Suprapubic skin (tissue), 4 donors: ENCODE measurements around the gene CNN3. TPM values are rescaled to one million over a fixed set of nuclear protein-coding genes. Genes with fewer than 3 reads are reported as not detected.

Source experiments
- DNase-seq, 2 donors: peaks; one replicate each; pipeline ENCODE4 v3.0.0-alpha.2; 2019; ENCODE audit warnings: low spot score in 2 of 2
- H3K27ac ChIP-seq: fragments of 200-600 bp; sonication (generic); one replicate; pipeline ENCODE4 v1.5.1; 2019
- H3K27me3 ChIP-seq: fragments of 200-600 bp; sonication (generic); one replicate; pipeline ENCODE4 v1.5.1; 2019
- H3K36me3 ChIP-seq: fragments of 200-600 bp; sonication (generic); one replicate; pipeline ENCODE4 v1.5.1; 2019
- H3K4me1 ChIP-seq: fragments of 200-600 bp; sonication (generic); one replicate; pipeline ENCODE4 v1.5.1; 2019
- H3K4me3 ChIP-seq: fragments of 200-600 bp; sonication (generic); one replicate; pipeline ENCODE4 v1.5.1; 2019; ENCODE audit warnings: mild to moderate bottlenecking
- H3K9me3 ChIP-seq: fragments of 200-600 bp; sonication (generic); one replicate; pipeline ENCODE4 v1.5.1; 2019
- CTCF ChIP-seq, 2 donors: fragments of 200-600 bp in 1 of 2; fragments of 450-650 bp in 1 of 2; sonication (generic) in 1 of 2; IDR thresholded peaks; one replicate each; pipeline ENCODE4 v1.5.1; 2016 to 2019; ENCODE audit warnings: antibody characterized with exemption in 2 of 2, mild to moderate bottlenecking in 1 of 2, moderate library complexity in 1 of 2
- EP300 ChIP-seq: sonication (generic); formaldehyde crosslinking; IDR thresholded peaks from one replicate; pipeline ENCODE4 v1.6.1; 2017; ENCODE audit warnings: antibody characterized with exemption
- POLR2A ChIP-seq, 2 donors: fragments of 450-650 bp; IDR thresholded peaks; one replicate each; pipeline ENCODE4 v1.6.1; 2017; ENCODE audit warnings: antibody characterized with exemption in 2 of 2, mild to moderate bottlenecking in 2 of 2, moderate library complexity in 2 of 2
- POLR2AphosphoS5 ChIP-seq, 3 donors: sonication (generic); formaldehyde crosslinking; IDR thresholded peaks; one replicate each; pipeline ENCODE4 v1.6.1; 2017; ENCODE audit warnings: antibody characterized with exemption in 3 of 3
- WGBS: methylation state at CpG from one replicate; pipeline ENCODE4 v1.1.5; 2018; 5-methylcytosine and 5-hydroxymethylcytosine counted together
- total RNA-seq, 4 donors: library from RNA; depleted of rRNA; stranded (reverse); fragments of >200 nt; gene quantifications; one replicate each; pipeline ENCODE4 v1.1.0, GENCODE V29; 2016

Gene CNN3
- total RNA-seq, 4 donors from 2014 or later, result 52.3 to 73.7 (median 58.6) TPM

GRCh38 chr1:94888201-94888600 is 38.7 kb downstream of the CNN3 start:
- Histone ChIP-seq H3K36me3 (peaks cover 4% of the 10 kb centered on the region), H3K4me1 (peaks cover 12% of the 10 kb centered on the region), H3K27ac (no peak overlapping the region), H3K27me3 (no peaks in the 10 kb centered on the region), H3K4me3 (no peak overlapping the region), H3K9me3 (no peaks in the 10 kb centered on the region)
- 79% methylated on average over 3 of the region's 3 CpGs for WGBS
- no peak for TF ChIP-seq CTCF (IDR thresholded peaks at IDR 0.05)
- no peak for TF ChIP-seq EP300
- no peak for TF ChIP-seq POLR2AphosphoS5 (IDR thresholded peaks at IDR 0.05)
- no peak for TF ChIP-seq POLR2A (IDR thresholded peaks at IDR 0.05)
- no peak for DNase-seq

- H3K9me3 ChIP-seq, result no peaks in the 10 kb centered on the region
- H3K4me3 ChIP-seq, result no peak overlapping the region
- H3K36me3 ChIP-seq, result peaks cover 2% of the 10 kb centered on the region
- TF ChIP-seq EP300 (no peak), CTCF (IDR thresholded peaks at IDR 0.05) (no peak), POLR2A (IDR thresholded peaks at IDR 0.05) (no peak), POLR2AphosphoS5 (IDR thresholded peaks at IDR 0.05) (no peak)
- no peak overlapping the region for H3K27ac ChIP-seq
- H3K4me1 ChIP-seq, result peaks cover 12% of the 10 kb centered on the region
- DNase-seq, result no peak
- no peaks in the 10 kb centered on the region for H3K27me3 ChIP-seq
- WGBS, result 89% methylated on average over 4 of the region's 4 CpGs
These were observed 39.2 kb downstream of the CNN3 start for GRCh38 chr1:94887603-94888171.

GRCh38 chr1:94887106-94887505 is 39.8 kb downstream of the CNN3 start:
- H3K27me3 ChIP-seq, result no peaks in the 10 kb centered on the region
- no peaks in the 10 kb centered on the region for H3K9me3 ChIP-seq
- no peaks in the 10 kb centered on the region for H3K36me3 ChIP-seq
- H3K4me3 ChIP-seq, result no peak overlapping the region
- H3K4me1 ChIP-seq, result peaks cover 12% of the 10 kb centered on the region
- 51% methylated on average over 3 of the region's 3 CpGs for WGBS
- DNase-seq, result no peak
- no peak overlapping the region for H3K27ac ChIP-seq
- TF ChIP-seq CTCF (IDR thresholded peaks at IDR 0.05) (no peak), POLR2AphosphoS5 (IDR thresholded peaks at IDR 0.05) (no peak), POLR2A (IDR thresholded peaks at IDR 0.05) (no peak), EP300 (no peak)

GRCh38 chr1:94886361-94886760 is 40.5 kb downstream of the CNN3 start:
- H3K4me1 ChIP-seq, result peaks cover 12% of the 10 kb centered on the region
- no peaks in the 10 kb centered on the region for H3K36me3 ChIP-seq
- WGBS, result 87% methylated on average over 5 of the region's 5 CpGs
- no peak for DNase-seq
- H3K27me3 ChIP-seq, result no peaks in the 10 kb centered on the region
- no peaks in the 10 kb centered on the region for H3K9me3 ChIP-seq
- TF ChIP-seq EP300 (no peak), CTCF (IDR thresholded peaks at IDR 0.05) (no peak), POLR2AphosphoS5 (IDR thresholded peaks at IDR 0.05) (no peak), POLR2A (IDR thresholded peaks at IDR 0.05) (no peak)
- H3K27ac ChIP-seq, result no peak overlapping the region
- no peak overlapping the region for H3K4me3 ChIP-seq

GRCh38 chr1:94884507-94884906 is 42.4 kb downstream of the CNN3 start:
- TF ChIP-seq CTCF (IDR thresholded peaks at IDR 0.05), result no peak
- TF ChIP-seq POLR2AphosphoS5 (IDR thresholded peaks at IDR 0.05), result no peak
- TF ChIP-seq POLR2A (IDR thresholded peaks at IDR 0.05), result no peak
- no peak for TF ChIP-seq EP300
- peaks cover 12% of the 10 kb centered on the region for H3K4me1 ChIP-seq
- peak overlapping the region; percentile 60 for H3K27ac ChIP-seq
- H3K9me3 ChIP-seq, result no peaks in the 10 kb centered on the region
- H3K4me3 ChIP-seq, result no peak overlapping the region
- 65% methylated on average over 6 of the region's 6 CpGs for WGBS
- no peak for DNase-seq
- no peaks in the 10 kb centered on the region for H3K36me3 ChIP-seq
- no peaks in the 10 kb centered on the region for H3K27me3 ChIP-seq
